Amniotic epithelial cell (primary cell): ENCODE data around the gene XPO4.
A peak's percentile ranks its signal among the peaks of the same experiment; 100 is the strongest.

Experiments used
- DNase-seq: peaks from one replicate; pipeline ENCODE4 v3.0.0-alpha.2; 2010; ENCODE audit warnings: low read depth

The XPO4 gene

DNA sequence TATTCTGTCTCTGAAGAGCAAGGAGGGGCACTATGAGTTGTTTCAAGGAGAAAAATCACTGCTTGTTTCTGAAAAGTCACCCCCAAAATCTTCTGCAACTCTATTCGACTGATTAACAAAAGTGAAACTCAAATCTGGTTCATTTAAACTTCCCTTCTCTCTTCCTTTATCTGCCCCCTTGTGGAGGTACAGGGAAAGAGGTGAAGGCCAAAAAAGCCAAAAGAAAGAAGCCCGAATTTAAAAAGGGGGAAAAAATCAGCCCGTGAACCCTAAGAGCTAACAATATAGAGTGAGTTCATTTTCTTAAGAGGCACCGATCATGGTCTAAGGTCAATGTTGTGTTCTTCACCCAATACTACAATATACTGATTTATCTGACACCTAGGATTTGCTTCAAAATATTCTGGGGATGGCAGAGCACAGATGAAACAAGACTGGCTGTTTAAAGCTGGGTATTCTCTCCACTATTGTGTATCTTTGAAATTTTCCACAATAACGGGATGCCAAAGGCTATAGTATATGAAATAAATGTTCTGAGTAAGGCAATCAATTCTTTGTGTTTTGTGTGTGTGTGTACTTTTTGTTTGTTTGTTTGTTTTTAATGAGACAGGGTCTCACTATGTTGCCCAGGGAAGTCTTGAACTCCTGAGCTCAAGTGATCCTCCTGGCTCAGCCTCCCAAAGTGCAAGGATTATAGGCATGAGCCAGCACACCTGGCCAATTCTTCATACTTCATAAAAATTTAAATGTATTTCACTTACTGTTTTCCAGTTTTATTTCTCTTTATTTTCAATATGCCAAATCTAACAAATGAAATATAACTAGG is 73.8 kb downstream of the XPO4 start:
- DNase-seq, result peak; percentile 46

DNA sequence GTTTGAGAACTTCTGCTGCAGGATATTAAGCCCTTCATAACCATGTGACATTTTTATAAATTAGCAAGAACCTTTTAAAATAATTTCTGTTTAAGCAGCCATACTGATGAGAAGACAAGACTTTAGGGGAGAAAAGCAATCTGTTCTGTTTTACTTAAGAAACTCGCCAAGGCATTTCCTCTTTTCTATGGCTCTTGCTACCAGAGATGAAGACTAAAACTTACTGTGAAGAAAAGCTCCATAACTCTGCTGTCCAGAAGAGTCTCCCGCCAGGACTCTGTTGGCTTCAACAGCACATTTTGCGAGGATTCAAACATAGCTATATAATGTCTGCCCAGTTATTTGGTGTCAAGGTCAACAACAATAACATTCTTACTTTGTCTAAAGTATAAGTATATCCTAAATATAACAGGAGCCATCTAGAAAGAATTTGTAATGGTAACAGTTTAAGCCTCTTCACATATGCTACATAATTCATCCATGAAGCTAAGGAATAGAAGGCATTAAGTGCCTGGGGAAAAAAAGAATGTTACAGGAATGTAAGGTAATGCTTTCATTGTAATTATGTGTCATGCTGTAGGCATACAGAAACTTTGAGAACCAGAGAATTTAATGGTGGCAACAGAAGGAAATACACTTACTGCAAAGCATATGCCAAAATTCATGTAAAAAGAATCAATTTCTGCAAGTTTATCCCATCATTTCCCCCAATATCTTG is 75.5 kb downstream of the XPO4 start:
- no peak for DNase-seq

DNA sequence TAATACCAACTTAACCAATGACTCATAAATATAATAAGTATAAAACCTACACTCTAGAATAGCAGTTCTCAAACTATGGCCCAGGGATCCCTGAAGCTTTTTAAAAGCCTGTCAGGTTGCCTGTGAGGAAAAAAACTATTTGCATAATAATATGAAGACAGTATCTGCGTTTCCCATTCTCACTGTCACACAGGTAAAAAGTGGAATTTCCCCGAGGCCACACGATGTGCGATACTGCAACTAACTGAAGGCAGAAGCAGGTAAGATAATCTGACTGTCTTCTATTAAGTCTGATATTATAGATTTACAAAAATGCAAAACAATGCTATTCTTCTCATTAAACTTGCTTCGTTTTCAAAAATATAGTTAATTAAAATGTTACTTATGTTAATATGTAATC is 76.2 kb downstream of the XPO4 start:
- no peak for DNase-seq

DNA sequence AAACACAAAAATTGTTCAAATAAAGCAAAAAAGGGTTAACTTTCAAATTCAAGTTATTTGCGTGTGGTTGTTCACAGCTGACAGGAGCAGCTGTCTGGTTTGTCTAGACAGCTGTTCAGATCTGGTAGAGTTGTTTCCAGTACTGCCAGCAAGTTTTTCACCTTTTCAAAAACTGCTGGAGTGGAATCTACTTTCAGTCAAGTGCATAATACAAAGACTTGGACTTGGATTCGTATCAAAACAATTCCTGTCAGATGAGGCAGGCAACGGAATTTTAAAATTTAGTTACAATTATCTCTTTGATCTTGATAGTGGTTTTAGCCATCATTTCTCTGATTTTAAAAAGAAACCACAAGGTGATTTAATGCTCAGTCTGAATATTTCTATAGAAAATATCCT is 77.1 kb downstream of the XPO4 start:
- DNase-seq, result peak; percentile 50

GRCh38 chr13:20824762-20825476 is 77.6 kb downstream of the XPO4 start:
- DNase-seq, result peak; percentile 50

- DNase-seq, result peak; percentile 40
These were observed 79.5 kb downstream of the XPO4 start for GRCh38 chr13:20823071-20823470.

DNA sequence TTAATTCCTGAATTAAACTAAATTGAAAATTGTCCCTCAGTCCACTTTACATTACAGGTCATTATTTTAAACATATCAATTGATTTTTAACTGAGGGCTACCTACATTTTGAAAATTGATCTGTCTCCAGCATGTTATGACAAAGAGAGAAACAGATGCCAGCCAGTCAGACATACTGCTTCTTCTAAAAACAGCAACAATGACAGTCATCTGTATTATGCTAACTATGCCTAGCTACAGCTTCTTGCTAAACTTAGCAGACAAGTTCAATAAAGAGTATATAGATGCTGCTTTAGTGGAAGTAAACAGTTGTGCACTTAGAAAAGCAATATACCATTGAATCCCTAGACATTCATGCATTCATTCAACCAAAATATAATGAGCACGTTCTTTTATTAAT is 80.1 kb downstream of the XPO4 start:
- DNase-seq, result no peak

DNA sequence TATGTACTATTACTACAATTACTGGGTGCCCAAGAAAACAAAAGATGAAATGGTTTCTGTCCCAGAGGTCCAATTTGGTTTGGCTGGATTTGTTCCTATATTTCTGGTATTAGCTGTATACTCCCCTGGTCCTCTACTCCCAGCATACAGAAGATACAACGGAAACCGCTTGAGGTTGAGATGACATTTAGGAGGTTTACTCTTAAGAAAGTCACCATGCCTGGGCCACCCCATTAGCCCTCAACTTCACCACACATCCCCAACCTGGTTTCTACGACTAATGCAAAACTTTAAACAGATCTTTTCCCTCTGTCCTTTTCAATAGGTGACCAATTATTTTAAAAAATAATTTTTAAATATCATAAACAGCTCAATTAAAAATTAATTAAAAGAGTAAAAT is 82.8 kb downstream of the XPO4 start:
- no peak for DNase-seq

DNA sequence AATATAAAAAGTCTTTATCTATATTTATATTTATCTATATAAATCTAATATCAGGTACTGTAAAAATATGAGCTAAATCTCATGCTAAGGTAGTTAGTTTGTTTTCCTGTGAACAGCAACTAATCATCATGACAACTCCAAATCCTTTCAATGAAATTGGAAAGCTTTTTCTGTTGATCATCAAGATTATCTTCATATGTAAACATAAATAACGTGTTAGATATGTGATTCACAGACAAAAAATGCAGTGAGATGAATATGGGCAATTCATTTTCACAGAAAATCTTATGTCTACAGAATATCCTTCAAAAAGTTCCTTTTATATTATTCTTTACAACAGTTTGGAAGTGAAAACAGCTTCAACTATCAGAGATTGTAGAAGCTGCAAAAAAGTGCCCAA is 87.1 kb downstream of the XPO4 start:
- DNase-seq, result peak; percentile 43

GRCh38 chr13:20814224-20814910 is 88.2 kb downstream of the XPO4 start:
- peak; percentile 92 for DNase-seq

- no peak for DNase-seq
These were observed 89.7 kb downstream of the XPO4 start for GRCh38 chr13:20812890-20813289.

DNA sequence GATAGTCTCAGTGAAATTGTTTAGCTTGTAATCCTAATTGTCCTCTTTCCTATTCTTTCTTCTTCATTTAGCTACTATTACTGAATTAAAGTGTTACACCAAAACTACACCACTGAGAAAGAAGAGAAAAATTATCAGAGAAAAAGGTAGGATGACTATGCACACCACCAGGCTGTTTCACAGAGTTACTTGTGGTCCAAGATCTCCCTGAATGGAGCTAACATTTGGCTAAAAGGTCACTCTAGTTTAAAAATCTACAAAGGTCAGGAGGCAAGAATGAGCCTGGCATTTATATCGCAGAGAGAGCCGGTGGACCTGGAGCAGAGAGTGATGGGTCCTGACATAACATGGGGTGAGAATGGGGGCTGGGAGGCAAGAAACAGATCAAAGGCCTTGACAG is 91.7 kb downstream of the XPO4 start:
- no peak for DNase-seq

DNA sequence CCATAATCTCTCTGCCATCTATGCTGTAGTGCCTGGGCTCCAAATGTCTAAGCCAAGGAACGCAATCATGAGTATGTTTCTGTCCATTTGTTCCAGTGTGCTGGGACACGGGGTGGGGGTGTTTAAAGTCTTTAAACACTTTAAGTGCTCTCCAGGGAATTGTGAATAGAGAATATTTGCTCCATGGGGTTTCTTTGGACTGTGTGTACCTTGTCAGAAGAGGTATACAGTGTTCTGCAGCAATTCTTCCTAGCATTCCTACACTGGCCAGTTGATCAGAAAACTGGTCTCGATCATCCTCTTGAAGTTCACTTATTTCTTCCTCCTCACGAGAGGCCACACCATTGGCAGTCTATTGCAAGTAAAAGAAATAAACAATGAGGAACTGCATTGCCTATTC is 93.7 kb downstream of the XPO4 start:
- no peak for DNase-seq

- no peak for DNase-seq
These were observed 99.2 kb downstream of the XPO4 start for GRCh38 chr13:20803180-20803965.

DNA sequence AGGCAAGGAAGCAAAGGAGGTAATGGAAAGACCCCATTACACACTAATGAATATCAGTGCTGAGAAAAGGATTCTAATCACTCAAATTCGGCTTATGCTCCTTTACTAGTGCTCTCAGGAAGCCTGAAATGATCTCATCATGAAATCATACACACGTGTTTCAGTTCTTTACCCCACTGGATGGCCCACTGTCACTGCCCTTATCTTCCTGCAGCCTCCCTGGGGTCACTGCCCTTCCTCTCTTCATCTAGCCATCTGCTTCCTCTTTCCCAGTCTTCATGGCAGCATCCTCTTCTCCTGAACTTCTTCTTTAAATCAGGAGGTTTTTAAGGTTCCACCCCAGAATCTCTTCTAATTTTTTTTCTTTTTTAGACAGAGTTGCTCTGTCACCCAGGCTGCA is 100.8 kb downstream of the XPO4 start:
- DNase-seq, result no peak

GRCh38 chr13:20799726-20800416 is 102.7 kb downstream of the XPO4 start:
- DNase-seq, result no peak

DNA sequence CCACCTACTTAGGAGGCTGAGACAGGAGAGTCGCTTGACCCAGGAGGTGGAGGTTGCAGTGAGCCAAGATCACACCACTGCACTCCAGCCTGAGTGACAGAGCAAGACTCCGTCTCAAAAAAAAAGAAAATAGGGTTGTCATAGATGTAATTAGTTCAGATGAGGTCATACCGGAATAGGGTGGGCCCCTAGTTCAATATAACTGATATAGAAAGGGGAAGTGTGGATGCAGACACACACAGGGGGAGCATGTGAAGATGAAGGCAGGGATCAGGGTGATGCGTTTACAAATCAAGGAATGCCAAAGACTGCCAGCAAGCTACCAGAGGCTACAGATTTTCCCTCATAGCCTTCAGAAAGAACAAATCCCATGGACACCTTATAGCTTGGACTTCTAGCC is 104.5 kb downstream of the XPO4 start:
- no peak for DNase-seq

GRCh38 chr13:20796791-20797508 is 105.6 kb downstream of the XPO4 start:
- DNase-seq, result no peak

DNA sequence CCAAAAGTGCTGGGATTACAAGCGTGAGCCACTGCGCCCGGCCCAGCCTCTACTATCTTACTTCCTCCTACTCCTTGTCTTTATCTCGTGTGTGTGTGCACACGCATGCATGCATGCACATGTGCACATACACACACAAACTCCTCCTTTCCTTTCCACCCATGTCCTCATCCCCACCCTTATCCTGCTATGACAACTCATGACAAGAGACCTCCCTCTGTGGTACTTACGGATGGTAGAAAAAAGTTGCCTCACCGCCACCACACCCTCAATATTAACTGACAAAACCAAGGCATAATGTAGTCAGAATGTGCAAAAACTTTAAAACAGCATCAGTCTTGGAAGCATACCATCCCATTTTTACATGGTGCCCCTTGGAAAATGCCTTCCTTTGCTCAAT is 112.9 kb downstream of the XPO4 start:
- no peak for DNase-seq

DNA sequence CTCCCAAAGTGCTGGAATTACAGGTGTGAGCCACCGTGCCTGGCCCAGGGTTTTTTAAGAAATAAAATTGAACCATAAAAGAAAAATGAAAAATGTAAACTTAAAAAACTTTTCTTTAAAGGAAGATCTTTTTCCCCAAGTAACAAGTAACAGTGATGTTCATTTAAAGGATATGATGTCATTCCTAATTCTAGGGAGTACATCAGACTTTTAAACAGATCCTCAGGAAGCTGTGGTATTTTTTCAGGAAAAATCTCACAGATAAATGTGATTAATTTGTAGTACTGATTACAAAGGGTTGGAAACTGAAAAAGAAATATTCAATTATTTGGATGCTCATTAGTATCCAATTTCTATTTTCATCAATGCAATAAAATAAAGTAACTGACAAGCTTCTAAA is 114.2 kb downstream of the XPO4 start:
- no peak for DNase-seq
